HG03378 (cell line): ENCODE measurements around the gene ETV6.

Source experiments
- ATAC-seq: cut with Tn5 transposase; IDR thresholded peaks from one replicate; pipeline ENCODE4 v1.9.1; 2021; ENCODE audit warnings: mild to moderate bottlenecking, moderate library complexity; ENCODE audit not compliant: unreplicated experiment

Gene ETV6

DNA sequence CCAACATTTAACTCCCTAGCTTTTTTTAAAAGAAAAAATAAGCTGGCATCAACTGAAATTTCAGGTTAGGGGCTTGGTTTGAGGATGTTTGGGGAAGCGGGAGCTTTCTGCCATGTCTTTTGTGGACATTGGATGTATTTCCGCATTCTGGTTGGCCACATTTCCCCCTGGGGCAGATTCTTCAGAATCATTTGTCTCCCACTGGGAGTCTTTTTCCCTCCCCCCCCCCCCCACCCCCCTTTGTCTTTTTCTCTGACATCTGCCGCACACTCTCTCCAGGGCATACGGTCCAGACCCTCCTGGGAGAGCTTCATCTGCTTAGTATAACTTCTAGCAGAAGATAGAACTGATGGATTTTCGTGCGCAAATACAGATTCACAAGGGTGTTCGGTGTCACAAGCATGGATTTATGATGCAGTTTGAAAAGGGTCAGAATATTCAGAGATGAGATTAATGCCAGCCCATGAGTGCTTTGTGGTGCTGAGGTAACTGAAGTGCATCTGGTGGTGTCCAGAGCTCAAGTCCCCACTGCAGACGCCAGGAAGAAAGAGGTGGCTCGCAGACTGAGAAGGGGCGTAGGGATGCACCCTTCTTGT is 40.2 kb downstream of the ETV6 start:
- no peak for ATAC-seq

DNA sequence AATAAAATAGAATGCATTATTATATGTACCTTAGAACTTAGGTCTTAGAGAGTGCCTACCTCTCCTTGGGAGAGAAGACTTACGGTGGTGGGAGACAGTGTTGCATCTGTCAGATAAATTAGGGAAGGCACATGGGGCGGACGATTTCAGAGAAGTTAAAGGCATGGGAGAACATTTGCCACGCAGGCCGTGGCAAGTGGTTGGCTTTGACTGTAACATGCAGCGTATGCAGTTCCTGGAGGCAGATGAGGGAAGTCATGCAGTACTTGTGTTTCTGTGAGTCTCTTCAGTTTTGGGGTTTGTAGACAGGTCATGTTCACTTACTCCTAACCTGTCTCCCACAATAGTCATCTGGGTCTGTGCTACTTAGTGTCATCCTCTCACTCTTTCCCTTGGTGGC is 43.6 kb downstream of the ETV6 start:
- no peak for ATAC-seq

DNA sequence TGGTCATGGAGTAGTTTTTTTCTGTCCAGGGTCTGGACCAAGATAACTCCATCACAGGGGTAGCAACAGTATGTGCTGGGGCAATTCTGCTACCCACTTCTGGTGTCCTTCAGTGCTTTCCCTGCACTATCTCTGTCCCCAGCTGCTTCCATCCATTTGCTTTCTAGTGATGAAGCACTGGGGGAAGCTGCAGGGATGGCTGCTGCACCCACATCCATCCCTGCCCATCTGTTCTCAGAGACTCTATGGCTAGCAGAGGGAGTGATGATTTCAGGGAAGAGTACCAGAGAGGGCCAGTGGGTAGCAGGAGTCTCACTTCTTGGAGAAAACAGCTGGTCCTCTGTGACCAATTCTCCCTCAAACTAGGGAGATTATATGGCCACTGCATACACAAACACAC is 44.1 kb downstream of the ETV6 start:
- ATAC-seq = no peak

DNA sequence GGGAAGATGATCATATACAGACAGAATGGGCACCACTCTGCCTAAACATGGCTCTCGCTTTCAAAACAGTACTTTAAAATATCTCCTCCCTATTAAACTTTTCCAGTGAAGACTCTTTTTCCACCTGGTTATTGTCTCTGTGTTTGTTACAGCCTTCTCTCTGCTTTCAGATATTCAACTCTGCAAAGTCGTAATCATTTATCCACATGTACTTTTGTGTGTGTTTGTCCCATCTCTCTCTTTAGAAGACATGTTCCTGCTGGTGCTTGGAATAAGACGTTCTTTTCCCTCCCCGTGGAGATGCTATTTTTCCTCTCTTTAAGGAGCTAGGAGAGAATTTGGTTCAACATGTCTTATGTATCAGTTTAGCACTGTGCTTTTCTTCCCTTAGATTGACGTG is 45.1 kb downstream of the ETV6 start:
- ATAC-seq = no peak

DNA sequence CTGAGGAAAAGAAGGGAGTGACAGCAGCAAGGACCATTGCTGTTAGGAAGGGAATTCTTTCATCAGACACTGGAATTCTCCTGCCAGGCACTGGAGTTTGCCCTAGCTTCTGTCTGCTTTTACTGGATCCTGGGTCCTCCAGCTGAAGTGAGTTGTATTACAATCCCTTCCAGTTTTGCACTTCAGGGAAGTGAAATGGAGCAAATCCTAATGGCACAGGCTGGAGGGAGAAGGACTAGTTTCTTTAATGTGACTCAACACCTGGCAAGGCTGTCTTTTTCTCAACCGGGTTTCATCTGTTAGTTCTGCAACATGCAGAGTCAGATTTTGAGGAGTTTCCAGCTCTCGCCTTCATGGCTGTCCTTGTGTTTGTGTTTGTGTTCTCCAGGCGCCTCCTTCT is 45.8 kb downstream of the ETV6 start:
- no peak for ATAC-seq

DNA sequence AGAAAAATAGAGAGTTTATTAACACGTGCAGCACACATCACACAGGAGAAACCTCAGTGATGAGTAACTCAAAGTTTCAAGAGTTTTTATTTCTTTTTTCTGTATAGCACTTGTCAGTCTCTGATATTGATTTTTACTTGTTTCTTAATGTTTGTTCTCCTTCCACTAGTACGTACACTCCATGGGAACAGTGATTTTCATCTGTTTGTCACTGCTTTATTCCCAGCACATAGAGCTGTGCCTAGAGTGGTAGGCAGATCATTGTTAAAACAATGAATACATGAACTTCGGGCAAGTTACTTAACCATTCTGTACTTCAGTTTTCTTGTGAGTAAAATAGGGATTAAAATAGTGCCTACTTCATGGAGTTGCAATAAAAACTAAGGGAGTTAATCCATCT is 46.6 kb downstream of the ETV6 start:
- ATAC-seq = no peak

DNA sequence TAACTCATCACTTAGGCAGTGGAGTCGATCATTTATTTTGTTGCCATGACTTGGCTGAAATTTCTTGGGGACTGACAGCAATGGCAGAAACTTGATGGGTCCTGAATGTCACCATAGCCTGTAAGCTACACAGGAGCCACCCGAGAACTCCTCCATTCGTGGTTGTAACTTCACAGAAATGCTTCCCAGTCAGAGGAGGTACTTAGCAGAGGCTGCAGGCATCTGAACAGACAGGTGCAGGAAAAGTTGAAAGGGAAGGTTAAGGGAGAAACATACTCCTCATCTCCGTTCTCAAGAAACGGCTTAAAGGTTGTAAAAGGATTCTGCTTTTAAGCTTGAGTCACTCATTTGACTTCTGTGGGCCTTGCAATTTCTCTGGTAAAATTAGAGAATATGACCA is 47.7 kb downstream of the ETV6 start:
- no peak for ATAC-seq

DNA sequence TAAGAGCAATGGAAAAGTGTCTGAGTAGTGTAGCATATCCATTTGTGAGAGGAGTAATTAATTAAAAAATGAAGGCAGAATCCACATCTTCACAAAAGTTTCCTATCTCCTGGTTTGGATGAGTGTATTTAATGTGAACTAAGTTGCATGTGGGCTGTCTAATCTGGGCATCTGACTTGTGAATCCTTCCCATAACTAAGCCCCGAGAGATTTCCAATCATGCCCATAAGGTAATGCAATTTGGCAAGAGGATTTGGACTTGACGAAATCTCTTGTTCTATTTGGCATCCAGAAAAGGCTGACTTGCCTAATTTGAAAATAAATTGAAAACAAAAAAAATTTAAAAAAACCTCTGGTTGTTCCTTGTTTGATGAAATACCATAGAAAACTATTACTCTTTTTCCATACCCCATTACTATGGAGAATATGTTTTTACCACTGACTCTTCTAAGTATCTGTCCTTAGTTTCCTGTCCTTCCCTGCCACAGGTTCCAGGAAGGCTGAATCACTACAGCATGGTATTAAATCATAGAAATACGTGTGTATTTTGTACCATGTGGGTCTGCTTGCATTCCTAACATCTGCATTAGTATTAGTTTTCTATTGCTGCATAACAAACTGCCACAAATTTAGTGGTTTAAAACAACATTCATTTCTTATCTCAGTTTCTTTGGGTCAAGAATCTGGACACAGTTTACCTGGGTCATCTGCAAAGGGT is 48.4 kb downstream of the ETV6 start:
- no peak for ATAC-seq

DNA sequence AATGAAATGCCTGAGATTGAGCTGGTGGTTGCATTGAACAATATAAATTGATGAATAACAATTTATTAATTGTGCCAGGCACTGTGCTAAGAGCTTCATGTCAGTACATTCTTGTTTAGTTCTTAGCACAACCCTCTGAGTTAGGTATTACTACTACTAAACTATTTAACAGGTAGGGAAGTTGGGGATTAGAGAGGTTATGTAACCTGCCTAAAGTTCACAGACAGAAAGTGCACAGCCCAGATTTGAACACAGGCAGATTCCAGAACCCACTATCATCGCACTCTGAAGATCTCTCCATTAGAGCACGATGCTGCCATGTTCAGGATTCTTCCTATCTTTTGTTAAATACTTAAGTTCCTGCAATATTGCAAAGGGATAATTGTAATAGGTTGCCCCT is 49.3 kb downstream of the ETV6 start:
- ATAC-seq = no peak

DNA sequence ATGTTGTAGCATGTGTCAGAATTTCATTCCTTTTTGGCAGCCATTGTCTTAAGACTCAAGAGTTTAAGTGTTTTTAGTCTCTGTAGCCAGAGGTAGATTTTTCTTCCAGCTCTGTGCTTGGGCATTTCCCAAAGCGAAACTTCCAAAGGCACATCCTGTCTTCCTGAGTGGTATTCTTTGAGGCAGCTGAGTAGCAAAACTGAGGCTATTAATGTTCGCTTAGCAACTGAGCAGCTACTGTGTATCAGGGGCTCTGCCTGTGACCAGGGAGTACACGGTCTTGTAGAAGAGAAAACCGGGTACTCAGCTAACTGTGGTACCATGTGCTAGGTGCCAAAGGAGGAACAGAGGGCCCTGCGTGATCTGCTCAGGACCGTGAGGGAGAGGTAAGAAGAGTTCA is 52.0 kb downstream of the ETV6 start:
- ATAC-seq = no peak

DNA sequence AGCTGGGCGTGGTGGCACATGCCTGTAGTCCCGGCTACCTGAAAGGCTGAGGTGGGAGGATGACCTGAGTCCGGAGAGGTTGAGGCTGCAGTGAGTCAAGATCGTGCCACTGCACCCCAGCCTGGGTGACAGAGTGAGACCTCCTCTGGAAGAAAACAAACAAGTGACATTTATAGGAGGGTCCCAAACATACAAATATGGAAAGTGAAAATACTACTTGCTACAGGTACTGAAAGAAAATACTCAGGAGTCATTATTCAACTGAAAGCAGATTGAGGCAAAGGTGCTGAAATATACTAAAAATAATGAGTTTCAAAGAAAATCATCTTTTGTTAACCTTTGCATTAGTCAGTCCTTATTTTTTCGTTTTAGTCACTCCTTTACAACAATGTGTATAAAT is 53.5 kb downstream of the ETV6 start:
- ATAC-seq = no peak

DNA sequence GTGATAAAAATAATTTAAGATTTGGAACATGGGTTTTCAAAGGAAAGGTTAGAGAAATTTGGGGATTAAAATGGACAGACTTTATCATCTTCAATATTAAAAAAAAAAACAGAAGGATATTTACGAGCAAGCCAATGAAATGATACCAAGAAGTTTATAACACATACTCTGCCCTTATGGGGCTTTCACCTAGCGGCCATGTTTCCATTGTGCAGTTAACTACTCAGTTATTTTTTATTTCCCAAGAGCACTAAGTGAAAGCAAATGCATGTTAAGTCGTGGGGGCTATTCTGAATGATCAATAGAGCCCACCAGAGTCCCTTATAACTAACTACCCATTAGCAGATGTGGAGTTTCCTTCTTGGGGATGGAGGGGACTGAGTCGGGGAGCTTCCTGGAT is 53.9 kb downstream of the ETV6 start:
- no peak for ATAC-seq

DNA sequence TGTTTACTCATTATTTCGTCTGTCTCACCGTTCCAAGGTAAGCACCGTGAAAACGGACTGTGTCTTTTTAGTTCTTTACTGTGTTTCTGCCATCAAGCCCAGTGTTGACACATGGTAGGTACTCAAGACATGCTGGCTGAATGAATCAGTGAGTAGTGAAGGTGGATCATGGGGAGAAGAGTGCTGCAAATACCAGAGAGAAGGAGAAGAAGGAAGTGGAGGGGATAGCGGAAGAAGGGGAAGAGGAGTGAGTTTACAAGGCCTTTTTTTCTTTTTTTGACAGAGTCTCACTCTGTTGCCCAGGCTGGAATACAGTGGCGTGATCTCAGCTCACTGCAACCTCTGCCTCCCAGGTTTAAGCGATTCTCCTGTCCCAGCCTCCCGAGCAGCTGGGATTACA is 54.6 kb downstream of the ETV6 start:
- ATAC-seq = no peak

DNA sequence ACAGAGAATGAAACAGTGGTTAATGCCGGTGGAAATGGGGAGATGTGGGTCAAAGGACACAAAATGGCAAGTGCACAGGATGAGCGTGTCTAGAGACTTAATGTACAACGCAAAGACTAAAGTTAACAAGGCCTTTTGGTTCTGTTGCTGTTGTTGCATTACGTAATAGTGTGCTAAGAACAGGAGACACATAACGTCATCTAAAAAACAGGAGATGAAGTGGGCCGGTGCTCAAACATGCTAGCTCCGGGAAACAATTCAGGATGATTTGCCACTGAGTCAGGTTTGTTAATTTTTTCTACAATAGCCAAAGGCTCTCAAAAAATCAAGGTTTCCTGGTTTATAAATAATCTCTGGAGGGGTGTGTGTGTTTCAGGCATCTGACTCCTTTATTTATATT is 55.5 kb downstream of the ETV6 start:
- ATAC-seq = no peak

DNA sequence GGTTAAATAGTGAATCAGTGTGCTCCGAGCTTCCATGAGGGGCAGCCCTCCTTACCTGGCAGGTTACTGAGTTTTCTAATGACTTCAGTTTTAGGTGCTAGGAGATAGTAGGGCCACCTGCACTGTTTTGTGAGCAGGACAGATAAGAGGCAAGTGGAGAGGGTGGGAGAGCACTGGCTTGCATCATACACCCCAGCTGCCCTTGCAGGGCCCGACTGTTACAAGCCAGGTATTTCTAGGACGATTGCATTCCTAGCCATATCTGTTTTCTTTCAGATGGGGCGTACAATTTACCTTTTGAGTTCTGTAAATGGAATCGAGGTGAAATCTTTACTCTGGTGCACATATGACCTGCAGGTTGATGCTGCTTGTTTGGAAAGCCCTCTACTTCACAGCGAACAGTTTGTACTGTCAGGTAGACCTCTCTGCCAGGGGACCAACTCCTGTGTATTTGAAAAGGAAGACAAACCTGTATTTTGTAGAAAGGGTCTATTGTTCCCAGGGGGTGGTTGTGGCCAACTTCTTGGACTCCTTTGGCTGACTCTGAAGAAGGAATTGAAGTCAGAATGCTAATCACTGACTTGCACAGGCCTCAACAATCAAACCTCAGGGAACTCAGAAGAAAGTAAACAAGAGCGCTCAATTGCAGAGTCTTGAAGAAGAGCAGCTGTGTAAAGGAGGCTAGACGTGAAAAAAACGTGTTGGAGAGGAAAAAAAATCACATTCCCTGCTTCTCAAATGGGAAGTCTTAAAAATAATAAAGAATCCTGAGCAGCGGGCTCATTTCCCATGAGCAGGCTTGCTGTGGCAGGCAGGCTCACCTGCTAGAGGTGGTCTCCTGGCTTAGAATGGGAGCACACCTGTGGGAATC is 57.3 kb downstream of the ETV6 start:
- ATAC-seq = no peak

DNA sequence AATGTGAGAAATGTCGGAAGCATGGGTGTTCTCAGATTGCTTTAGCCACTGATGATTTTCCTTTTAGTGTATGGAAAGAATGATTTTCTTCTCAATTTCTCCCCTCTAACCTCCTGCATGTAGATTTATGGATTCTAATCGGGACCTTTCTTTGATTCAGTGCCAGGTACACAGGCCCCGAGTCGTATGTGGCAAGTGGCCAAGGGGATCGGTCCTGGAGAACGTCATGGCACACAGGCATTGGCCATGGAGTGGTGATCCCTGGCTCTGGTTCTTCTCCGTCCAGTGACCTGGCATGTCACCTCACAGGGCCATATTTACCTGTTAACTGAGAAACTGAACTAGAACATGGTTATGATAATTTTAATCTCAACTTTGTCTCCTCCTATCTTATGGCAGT is 58.1 kb downstream of the ETV6 start:
- ATAC-seq = no peak

DNA sequence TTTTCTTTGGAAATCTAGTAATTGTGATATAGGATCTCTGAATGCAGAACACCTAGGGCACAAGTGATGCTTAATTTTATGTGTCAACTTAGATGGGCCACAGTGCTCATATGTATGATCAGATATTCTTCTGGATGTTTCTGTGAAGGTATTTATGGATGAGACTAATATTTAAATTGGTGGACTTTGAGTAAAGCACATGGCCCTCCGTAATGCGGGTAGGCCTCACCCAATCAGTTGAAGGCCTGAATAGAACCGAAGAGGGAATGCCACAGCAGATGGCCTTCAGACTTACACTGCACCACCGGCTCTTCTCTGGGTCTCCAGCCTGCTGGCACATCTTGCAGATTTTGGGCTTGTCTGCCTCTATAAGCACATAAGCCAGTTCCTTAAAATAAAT is 60.0 kb downstream of the ETV6 start:
- no peak for ATAC-seq

DNA sequence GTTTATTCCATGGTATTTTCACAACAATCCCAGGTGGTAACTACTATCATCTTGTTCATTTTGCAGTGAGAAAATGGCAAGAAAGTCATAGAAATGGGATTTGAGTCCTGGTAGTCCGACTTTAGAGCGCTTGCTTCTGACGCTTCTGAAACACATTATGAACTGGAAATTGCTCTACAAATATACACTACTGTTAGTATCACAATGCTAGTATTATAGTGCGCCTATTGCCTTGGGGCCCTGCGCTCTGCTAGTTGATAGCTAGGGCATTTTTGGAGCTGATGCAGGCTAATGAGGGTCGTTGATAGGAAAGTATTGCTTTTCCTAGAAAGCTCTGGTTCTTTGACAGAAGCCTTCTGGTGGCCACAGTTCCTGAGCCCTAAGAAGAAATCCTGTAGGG is 61.0 kb downstream of the ETV6 start:
- no peak for ATAC-seq

DNA sequence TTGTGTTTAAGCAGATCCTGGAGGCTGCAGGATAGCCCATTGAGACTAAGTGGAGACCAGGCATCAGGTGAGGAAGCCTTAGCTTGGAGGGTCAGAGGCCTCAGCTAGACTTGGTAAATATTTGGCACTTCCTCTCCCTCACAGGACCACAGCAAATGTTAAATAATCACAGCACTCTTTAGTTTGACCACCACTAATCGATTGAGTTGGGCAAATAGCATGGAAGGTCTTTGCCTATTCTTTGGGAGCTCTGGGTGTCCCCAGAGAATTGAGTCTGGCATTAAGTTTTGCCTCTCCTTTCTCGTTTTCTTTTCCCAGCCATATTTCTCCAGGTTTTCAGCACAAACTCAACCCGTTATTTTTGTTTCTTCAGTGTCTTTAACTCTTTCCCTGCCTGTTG is 61.4 kb downstream of the ETV6 start:
- ATAC-seq = no peak

DNA sequence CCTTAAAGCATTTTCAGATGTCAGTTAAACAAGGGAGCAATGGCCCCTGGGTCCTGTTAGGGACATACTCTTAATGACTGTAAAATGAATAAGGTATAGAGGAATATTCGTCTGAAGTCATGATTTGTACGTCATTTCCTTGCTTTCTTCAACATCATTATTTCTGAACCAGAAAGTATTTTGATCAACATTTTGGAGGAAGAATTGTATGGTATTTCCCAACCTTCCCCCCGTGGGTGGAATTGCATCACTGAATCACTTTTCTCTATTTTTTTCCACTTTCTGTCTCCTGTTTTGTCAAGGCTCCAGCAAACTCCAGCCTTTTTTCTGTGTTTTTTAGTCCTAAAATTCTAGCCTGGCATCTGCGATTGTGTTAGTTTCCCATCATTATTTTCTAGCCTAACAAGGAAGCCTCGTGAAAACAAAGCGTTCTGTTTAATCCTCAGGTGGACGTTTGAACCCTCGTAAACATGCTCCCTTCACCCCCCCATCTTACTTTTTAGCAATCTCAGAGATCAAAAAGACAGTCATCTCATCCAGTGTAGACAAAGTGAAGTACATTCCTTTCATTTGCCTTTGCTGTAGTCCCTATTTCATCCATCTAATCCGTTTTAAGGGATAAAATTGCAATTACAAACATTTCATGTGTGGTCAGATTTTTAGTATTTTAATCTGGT is 62.3 kb downstream of the ETV6 start:
- no peak for ATAC-seq

DNA sequence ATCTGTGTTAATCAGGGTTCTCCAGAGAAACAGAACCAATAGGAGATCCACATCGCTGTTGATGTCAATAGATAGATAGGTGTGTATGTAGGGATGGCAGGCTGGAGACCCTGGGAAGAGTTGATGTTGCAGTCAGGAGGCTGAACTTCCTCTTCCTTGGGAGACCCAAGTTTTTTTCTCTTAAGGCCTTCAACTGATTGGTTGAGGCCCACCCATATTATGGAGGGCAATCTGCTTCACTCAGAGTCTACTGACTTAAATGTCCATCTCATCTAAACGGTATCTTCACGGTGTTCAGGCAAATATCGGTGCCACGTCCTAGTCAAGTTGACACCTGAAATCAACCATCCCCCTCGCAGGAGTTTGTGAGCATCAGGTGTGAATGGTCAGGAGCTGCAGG is 63.0 kb downstream of the ETV6 start:
- no peak for ATAC-seq

DNA sequence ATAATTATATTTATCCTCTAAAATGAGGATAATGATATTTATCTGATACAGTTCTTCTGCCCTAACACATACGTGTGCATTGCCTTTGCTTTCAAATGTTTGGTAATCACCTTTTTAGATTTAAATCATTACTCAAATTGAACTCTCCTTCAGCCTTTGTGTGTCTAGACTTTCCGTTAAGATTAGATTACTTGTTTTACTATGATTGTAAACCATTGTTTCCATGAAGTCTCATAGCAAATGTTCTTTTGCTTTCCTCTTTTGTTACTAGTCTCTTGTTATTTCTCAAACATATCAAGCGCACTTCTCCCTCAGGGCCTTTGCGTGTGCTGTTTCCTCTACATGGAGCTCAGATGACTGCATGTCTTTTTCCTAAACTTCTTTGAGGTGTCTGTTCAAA is 63.7 kb downstream of the ETV6 start:
- no peak for ATAC-seq
